Stimulated activated CD4-positive, alpha-beta T cell treated with anti-CD3 and anti-CD28 coated beads, Interleukin-4, amount 100 ng/mL, for 1 hour (primary cell): ENCODE data around the gene KRT3.
"Not testable (repeated sequence)": the region's sequence is repeated elsewhere in the genome, so short reads cannot be mapped to it uniquely, and the experiment has no call there.

Experiments
- DNase-seq: peaks from one replicate; pipeline ENCODE4 v3.0.0-alpha.2; 2020

Gene KRT3

DNA sequence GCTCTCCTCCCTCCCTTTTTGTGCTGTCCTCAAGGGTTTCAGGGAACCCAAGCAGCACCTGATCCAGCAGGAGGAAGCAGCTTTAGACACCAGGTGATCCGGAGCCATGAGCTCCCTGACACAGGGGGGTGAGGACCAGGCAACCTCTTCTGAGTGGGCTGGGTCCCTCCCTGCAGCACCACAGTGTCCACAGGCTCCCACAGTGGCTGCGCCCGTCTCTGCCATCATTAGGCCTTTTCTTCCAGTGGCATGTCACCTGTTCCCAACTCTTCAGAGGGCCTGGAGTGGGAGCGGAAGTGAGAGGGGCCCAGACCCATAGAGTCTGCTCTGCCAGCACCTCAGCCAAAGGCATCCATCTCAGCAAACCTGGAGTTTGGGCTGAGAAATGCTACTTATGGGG lies 18.4 kb downstream of the KRT3 start:
- no peak for DNase-seq

GRCh38 chr12:52776913-52777395 lies 19.0 kb downstream of the KRT3 start, which contains the start of gene KRT76:
TSS of gene KRT76 (minus strand) at chr12:52777345. CDS start at chr12:52777291, 54 bp downstream.
- no peak for DNase-seq

- DNase-seq = no peak
Observed at GRCh38 chr12:52776435-52776834, 19.5 kb downstream of the KRT3 start.

- no peak for DNase-seq
Observed at GRCh38 chr12:52774629-52775250, 21.2 kb downstream of the KRT3 start.

DNA sequence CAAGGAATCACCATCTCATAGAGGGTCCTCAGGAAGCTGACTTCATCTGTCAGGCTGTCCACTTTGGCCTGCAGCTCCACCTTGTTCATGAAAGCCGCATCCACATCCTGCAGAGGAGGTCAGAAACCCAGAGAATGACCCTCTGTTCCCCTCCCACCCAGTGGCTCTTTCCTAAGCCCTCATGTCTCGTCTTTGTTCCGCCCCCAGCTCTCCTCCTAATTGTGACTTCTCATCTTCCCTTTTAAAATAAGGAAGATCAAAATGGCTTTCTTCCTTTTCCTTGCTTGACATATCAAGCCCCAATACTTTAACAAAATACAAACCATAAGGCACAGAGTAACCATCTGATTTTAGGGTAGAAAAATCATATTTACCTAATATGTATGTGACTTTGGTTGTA lies 23.1 kb downstream of the KRT3 start:
- DNase-seq = no peak

GRCh38 chr12:52772188-52772587 lies 23.7 kb downstream of the KRT3 start:
- DNase-seq = no peak

- DNase-seq = no peak
Observed at GRCh38 chr12:52771505-52771904, 24.4 kb downstream of the KRT3 start.

GRCh38 chr12:52771088-52771487 lies 24.8 kb downstream of the KRT3 start:
- DNase-seq = no peak

DNA sequence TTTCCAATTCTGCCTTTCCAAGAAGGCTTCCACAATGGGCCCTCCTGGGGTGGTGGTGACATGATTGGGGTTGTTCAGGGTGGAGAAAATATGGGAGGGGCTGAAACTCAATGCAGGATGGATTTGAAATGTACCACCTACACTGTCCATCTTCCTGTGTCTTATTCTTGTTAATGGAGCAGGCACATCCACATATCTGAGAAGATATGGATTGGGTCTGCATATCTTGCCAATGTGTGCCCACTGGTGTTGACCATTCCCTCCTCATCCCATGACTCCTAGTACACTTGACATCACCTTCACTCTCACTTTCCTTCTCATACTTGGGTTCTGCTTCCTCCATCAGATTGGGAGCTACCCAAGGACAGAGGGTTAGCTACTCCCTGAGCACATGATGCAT lies 26.0 kb downstream of the KRT3 start:
- no peak for DNase-seq

- no peak for DNase-seq
Observed at GRCh38 chr12:52769354-52769753, 26.6 kb downstream of the KRT3 start.

- DNase-seq = no peak
Observed at GRCh38 chr12:52768479-52769200, 27.3 kb downstream of the KRT3 start.

DNA sequence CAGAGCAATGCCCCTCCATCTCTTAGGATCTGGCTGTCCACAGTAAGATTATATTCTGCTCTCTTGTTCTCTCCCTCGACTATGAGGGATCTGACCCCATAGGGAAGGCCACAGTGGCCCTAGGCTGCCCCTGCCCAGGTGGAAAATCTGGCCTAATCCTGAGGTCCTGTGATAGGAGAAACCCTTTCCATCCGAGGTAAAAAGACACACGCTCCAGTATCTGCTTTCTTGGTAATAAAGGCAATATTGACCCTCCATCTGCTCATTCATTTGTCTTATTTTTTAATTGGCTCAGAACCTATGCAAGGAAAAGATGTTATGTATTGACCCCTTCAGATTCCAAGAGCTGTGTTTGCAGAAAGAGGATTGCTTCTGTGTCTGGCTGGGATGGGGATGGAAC lies 28.5 kb downstream of the KRT3 start:
- no peak for DNase-seq

DNA sequence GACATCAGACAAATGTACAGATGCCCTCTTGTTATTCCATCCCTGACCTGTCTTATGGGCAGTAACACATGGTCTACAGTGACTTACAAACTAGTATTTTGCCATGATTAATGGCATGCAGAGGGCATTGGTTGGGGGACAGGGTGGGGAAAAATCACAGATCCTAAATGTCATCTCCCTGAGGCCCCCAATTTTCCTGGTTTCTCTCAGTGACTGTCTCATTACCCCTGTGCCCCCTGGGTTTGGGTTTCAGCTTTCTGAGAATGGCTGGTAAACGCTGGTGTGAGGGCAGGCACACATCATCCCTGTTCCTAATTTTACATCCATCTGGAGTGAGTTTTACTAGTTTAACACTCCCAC lies 28.9 kb downstream of the KRT3 start:
- DNase-seq = no peak

DNA sequence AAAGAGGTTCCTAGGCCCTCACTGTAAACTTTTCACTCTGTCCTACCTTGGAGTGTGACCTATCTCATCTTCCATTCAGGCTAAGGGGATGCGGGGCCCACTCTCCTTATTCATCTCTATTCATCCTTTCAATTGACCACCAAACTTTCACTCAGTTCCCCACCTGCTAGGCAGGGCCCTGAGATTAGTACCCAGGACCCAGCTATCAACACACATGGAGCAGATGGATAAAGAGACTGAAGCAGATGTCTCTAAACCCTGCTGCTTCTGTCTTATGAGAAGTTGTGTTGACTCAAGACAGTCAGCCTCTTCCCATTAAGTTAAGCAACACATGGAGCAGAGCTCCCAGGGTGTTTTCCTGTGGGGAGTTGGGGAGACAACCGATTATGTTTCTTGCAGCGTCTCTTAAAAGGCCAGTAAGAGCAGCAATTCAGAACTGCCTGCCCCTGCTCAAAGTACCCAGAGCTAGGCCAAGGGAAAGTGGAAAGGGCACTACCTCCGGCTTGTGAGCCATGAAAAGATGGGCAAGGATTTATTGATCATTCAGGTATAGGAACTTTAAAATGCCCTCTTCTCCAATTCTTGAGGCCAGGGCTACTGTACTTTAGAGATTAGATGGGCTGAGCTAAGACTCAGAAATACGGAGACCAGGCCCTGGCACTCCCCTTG lies 29.4 kb downstream of the KRT3 start:
- no peak for DNase-seq

- DNase-seq = no peak
Observed at GRCh38 chr12:52765702-52766101, 30.2 kb downstream of the KRT3 start.

GRCh38 chr12:52763991-52764390 lies 31.9 kb downstream of the KRT3 start:
- DNase-seq = no peak

- DNase-seq = no peak
Observed at GRCh38 chr12:52763036-52763659, 32.8 kb downstream of the KRT3 start.

- DNase-seq = no peak
Observed at GRCh38 chr12:52761802-52762201, 34.1 kb downstream of the KRT3 start.

DNA sequence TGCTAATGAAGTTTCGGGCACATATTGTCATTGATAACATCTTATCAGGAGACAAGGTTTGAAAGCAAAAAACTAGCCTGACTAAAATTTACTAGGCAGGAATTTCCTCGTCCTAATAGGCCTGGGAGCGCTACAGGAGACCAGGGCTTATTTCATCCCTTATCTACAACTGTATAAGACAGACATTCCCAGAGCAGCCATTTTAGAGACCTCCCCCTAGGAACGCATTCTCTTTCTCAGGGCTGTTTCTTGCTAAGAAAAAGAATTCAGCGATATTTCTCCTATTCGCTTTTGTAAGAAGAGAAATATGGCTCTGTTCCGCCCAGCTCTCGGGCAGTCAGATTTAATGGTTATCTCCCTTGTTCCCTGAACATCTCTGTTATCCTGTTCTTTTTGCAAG lies 34.7 kb downstream of the KRT3 start:
- DNase-seq = not testable (repeated sequence)

DNA sequence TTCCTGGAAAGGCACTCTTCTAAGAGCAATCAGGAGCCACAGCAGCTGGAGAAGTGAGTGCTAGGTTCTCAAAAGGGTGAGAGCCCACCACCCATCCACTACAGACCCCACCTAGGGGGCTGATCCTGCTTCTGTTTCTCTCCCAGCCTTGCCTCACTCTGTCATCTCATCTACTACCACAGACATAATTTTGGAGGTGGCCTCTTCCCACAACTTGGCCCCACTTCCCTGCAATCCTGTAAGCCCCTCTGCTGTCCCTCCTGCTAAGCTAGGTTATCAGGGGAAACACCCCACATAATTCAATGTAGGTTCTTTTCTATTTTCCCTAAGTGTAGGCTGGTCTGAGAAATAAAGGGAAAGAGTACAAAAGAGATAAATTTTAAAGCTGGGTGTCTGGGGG lies 35.3 kb downstream of the KRT3 start:
- no peak for DNase-seq

GRCh38 chr12:52759695-52760094 lies 36.2 kb downstream of the KRT3 start:
- no peak for DNase-seq

DNA sequence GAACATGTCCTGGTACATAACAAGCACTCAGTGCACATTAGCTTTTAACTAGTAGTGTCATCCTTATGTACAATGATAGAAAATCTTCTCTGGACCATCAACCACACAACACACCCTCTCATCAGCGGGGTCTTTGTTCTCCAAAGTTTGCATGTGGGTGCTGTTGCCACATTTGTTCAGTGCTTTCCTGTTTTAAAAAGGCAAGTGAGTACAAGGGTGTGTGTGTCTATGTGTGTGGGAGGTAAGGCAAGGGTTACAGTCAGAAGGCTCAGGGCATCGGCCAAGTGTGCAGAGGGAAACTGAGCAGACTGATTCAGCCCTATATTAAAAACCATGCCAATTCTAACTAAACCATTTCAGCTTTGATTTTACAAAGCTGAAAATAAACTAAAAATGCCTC lies 36.7 kb downstream of the KRT3 start:
- no peak for DNase-seq

- DNase-seq = no peak
Observed at GRCh38 chr12:52757449-52758176, 38.3 kb downstream of the KRT3 start.
